HCT116 (cell line): ENCODE results near the gene B3GALNT1. TPM values are rescaled to one million over a fixed set of nuclear protein-coding genes. Genes with fewer than 3 reads are reported as not detected.

Source experiments
- ATAC-seq: fragments of 200-7000 bp; cut with Tn5 transposase; 2 replicates; pipeline ENCODE4 v1.9.1; 2020; ENCODE audit warnings: mild to moderate bottlenecking, moderate library complexity
- BruUV-seq: library from RNA; stranded (reverse); fragments of 400-500 nt; replicated peaks from 2 replicates; lab custom pipeline; 2021; lab: Mats Ljungman, UMichigan
- CTCF ChIA-PET: fragments of 300-600 bp; sonication (Branson Sonifier 250); formaldehyde crosslinking; loops from one replicate; lab custom pipeline; 2021; ENCODE audit warnings: antibody characterized with exemption; lab: Charles Lee
- POLR2A ChIA-PET: fragments of 300-600, 350-600 bp; sonication (Branson Sonifier 250); formaldehyde crosslinking; loops from one replicate; lab custom pipeline; 2021; ENCODE audit warnings: antibody characterized with exemption; lab: Charles Lee
- RAD21 ChIA-PET, 2 experiments: fragments of 300-600 bp; sonication (Branson Sonifier 250); formaldehyde crosslinking; loops; one replicate each; lab custom pipeline; 2023; ENCODE audit warnings: low total read pairs in 2 of 2; ENCODE audit not compliant: uncharacterized antibody in 2 of 2, unreplicated experiment in 2 of 2, low non-redundant PET in 1 of 2; lab: Charles Lee
- DNase-seq: peaks from one replicate; pipeline ENCODE4 v3.0.0-alpha.2; 2010; ENCODE audit warnings: low read depth, low spot score
- H2AFZ ChIP-seq: fragments of 200-600 bp; shearing (Covaris generic), sonication (generic); 2 replicates; pipeline ENCODE4 v1.6.1; 2017; ENCODE audit warnings: low read depth, mixed run types, mixed read lengths, antibody characterized with exemption, low read length; ENCODE audit not compliant: poor library complexity, severe bottlenecking
- H3K27ac ChIP-seq: 2 replicates; pipeline ENCODE4 v1.5.1; 2012; ENCODE audit warnings: low read depth, low read length
- H3K27me3 ChIP-seq: fragments of 200-600 bp; sonication (generic); 2 replicates; pipeline ENCODE4 v1.6.1; 2016; ENCODE audit warnings: mixed run types, low read length, mixed read lengths; ENCODE audit not compliant: insufficient read depth
- H3K36me3 ChIP-seq, 2 experiments: fragments of 200-500 bp in 1 of 2; fragments of 200-600 bp in 1 of 2; sonication (Bioruptor generic) in 1 of 2; sonication (generic) in 1 of 2; 2 replicates each; pipeline versions ENCODE4 v1.5.1 to v1.6.1; 2014 to 2016; ENCODE audit warnings: low read length in 2 of 2, inconsistent platforms in 1 of 2, mixed read lengths in 1 of 2, mixed run types in 1 of 2; ENCODE audit not compliant: insufficient read depth in 2 of 2, control insufficient read depth in 1 of 2
- H3K4me1 ChIP-seq, 2 experiments: fragments of 200-600 bp in 1 of 2; sonication (generic) in 1 of 2; 2 replicates each; pipeline versions ENCODE4 v1.5.1 to v1.6.1; 2012 to 2017; ENCODE audit warnings: low read length in 2 of 2, inconsistent platforms in 1 of 2, mild to moderate bottlenecking in 1 of 2, mixed read lengths in 1 of 2, mixed run types in 1 of 2, moderate library complexity in 1 of 2; ENCODE audit not compliant: insufficient read depth in 2 of 2, control insufficient read depth in 1 of 2
- H3K4me2 ChIP-seq: fragments of 200-600 bp; sonication (generic); 2 replicates; pipeline ENCODE4 v1.6.1; 2017; ENCODE audit warnings: mixed run types, low read length, mixed read lengths
- H3K4me3 ChIP-seq, 2 experiments: fragments of 200-600 bp in 1 of 2; sonication (generic) in 1 of 2; replicated peaks in 1 of 2; 2 replicates each; pipeline ENCODE4 v1.5.1; 2011 to 2016; ENCODE audit warnings: low read length in 2 of 2, control low read depth in 1 of 2, low read depth in 1 of 2, mild to moderate bottlenecking in 1 of 2, mixed read lengths in 1 of 2, mixed run types in 1 of 2
- H3K79me2 ChIP-seq: fragments of 200-600 bp; sonication (generic); 2 replicates; pipeline ENCODE4 v1.6.1; 2017; ENCODE audit warnings: mild to moderate bottlenecking, mixed run types, low read length, moderate library complexity, mixed read lengths; ENCODE audit not compliant: insufficient read depth
- H3K9ac ChIP-seq: fragments of 200-600 bp; sonication (generic); 2 replicates; pipeline ENCODE4 v1.6.1; 2016; ENCODE audit warnings: low read length, mixed read lengths
- H3K9me2 ChIP-seq: fragments of 200-600 bp; sonication (generic), shearing (Covaris generic); 2 replicates; pipeline ENCODE4 v1.6.1; 2017; ENCODE audit warnings: mixed run types, mild to moderate bottlenecking, moderate library complexity; ENCODE audit not compliant: insufficient read depth
- H3K9me3 ChIP-seq, 2 experiments: fragments of 200-500 bp in 1 of 2; fragments of 200-600 bp in 1 of 2; sonication (Bioruptor generic) in 1 of 2; sonication (generic) in 1 of 2; 2 replicates each; pipeline ENCODE4 v1.6.1; 2014 to 2017; ENCODE audit warnings: low read length in 2 of 2, mixed read lengths in 2 of 2, inconsistent platforms in 1 of 2, low read depth in 1 of 2, mild to moderate bottlenecking in 1 of 2, mixed run types in 1 of 2, moderate library complexity in 1 of 2; ENCODE audit not compliant: control insufficient read depth in 1 of 2, insufficient read depth in 1 of 2
- H4K20me1 ChIP-seq: fragments of 200-600 bp; sonication (generic), shearing (Covaris generic); 2 replicates; pipeline ENCODE4 v1.6.1; 2017; ENCODE audit warnings: mixed run types, mild to moderate bottlenecking, moderate library complexity; ENCODE audit not compliant: insufficient read depth
- CTCF ChIP-seq, 3 experiments: fragments of 200-600 bp in 1 of 3; sonication (generic) in 1 of 3; IDR thresholded peaks in 2 of 3; conservative IDR thresholded peaks in 1 of 3; 2 replicates each; pipeline ENCODE4 v1.5.1; 2012 to 2017; ENCODE audit warnings: low read depth in 2 of 3, low read length in 2 of 3, antibody characterized with exemption in 1 of 3, borderline replicate concordance in 1 of 3, control low read depth in 1 of 3, mild to moderate bottlenecking in 1 of 3, mixed read lengths in 1 of 3, mixed run types in 1 of 3, moderate library complexity in 1 of 3; ENCODE audit not compliant: insufficient read depth in 1 of 3
- EGR1 ChIP-seq: IDR thresholded peaks from 2 replicates; pipeline ENCODE4 v1.6.1; 2012; ENCODE audit warnings: low read depth
- ELF1 ChIP-seq: IDR thresholded peaks from 2 replicates; pipeline ENCODE4 v1.6.1; 2012; ENCODE audit warnings: low read depth, borderline replicate concordance
- EZH2phosphoT487 ChIP-seq: fragments of 200-600 bp; IDR thresholded peaks from 2 replicates; pipeline ENCODE4 v1.6.1; 2018; ENCODE audit warnings: antibody characterized with exemption, borderline replicate concordance
- FOSL1 ChIP-seq: IDR thresholded peaks from 2 replicates; pipeline ENCODE4 v1.6.1; 2012; ENCODE audit warnings: low read depth
- POLR2A ChIP-seq: IDR thresholded peaks from 2 replicates; pipeline ENCODE4 v1.7.0; 2011; ENCODE audit warnings: borderline replicate concordance; ENCODE audit not compliant: insufficient read depth, insufficient read length; ENCODE audit errors: extremely low read depth
- SP1 ChIP-seq: IDR thresholded peaks from 2 replicates; pipeline ENCODE4 v1.6.1; 2012; ENCODE audit warnings: low read depth
- SRF ChIP-seq: IDR thresholded peaks from 2 replicates; pipeline ENCODE4 v1.6.1; 2012; ENCODE audit warnings: low read depth
- TCF7L2 ChIP-seq: IDR thresholded peaks from 2 replicates; pipeline ENCODE4 v1.7.0; 2011; ENCODE audit warnings: borderline replicate concordance, inconsistent platforms; ENCODE audit not compliant: insufficient read depth, insufficient read length; ENCODE audit errors: extremely low read depth
- ZNF274 ChIP-seq: fragments of 200-500 bp; sonication (Bioruptor generic); IDR thresholded peaks from 2 replicates; pipeline ENCODE4 v1.6.1; 2014; ENCODE audit warnings: mild to moderate bottlenecking, low read depth, low read length, inconsistent platforms
- intact Hi-C: fragments of 100-400 bp; cut with micrococcal nuclease; formaldehyde crosslinking; loops from 2 replicates; pipeline ENCODE4 v1.10.0; 2022
- total RNA-seq: library from RNA; stranded (reverse); gene quantifications from one replicate; pipeline ENCODE4 v1.2.1, GENCODE V29; 2021; ENCODE audit not compliant: unreplicated experiment
- TF ChIP-seq, protein P1 (sequence below): IDR thresholded peaks from 2 replicates; pipeline ENCODE4 v1.6.1; 2011; ENCODE audit warnings: mild to moderate bottlenecking, low read length, moderate library complexity; ENCODE audit not compliant: insufficient replicate concordance; ENCODE audit errors: extremely low read depth

B3GALNT1 gene
- total RNA-seq, 1 experiment from 2014 or later, result 9.6 TPM

- Histone ChIP-seq H2AFZ (no peak overlapping the region), H3K27ac (no peak overlapping the region), H3K4me2 (no peak overlapping the region), H3K4me3 (no peak overlapping the region), H3K9me3 (no peaks in the 10 kb centered on the region), H3K79me2 (no peaks in the 10 kb centered on the region), H3K36me3 (no peaks in the 10 kb centered on the region), H3K4me1 (no peaks in the 10 kb centered on the region), H3K9ac (no peak overlapping the region), H3K27me3 (no peaks in the 10 kb centered on the region), H3K9me2 (no peaks in the 10 kb centered on the region), H4K20me1 (no peaks in the 10 kb centered on the region)
- ChIA-PET CTCF (no interaction called here), RAD21 (no interaction called here), POLR2A (no interaction called here)
- DNase-seq (no peak), ATAC-seq (no peak)
- TF ChIP-seq, protein P1, sequence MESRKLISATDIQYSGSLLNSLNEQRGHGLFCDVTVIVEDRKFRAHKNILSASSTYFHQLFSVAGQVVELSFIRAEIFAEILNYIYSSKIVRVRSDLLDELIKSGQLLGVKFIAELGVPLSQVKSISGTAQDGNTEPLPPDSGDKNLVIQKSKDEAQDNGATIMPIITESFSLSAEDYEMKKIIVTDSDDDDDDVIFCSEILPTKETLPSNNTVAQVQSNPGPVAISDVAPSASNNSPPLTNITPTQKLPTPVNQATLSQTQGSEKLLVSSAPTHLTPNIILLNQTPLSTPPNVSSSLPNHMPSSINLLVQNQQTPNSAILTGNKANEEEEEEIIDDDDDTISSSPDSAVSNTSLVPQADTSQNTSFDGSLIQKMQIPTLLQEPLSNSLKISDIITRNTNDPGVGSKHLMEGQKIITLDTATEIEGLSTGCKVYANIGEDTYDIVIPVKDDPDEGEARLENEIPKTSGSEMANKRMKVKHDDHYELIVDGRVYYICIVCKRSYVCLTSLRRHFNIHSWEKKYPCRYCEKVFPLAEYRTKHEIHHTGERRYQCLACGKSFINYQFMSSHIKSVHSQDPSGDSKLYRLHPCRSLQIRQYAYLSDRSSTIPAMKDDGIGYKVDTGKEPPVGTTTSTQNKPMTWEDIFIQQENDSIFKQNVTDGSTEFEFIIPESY, result no peak
- TF ChIP-seq EGR1, result no peak
- no peak for TF ChIP-seq TCF7L2
- TF ChIP-seq POLR2A, result no peak
- TF ChIP-seq ZNF274, result no peak
- TF ChIP-seq SP1, result no peak
- TF ChIP-seq FOSL1, result no peak
- TF ChIP-seq CTCF (IDR thresholded peaks at IDR 0.05 in 2 of 3, conservative IDR thresholded peaks at IDR 0.05 in 1 of 3; ENCODE audit: borderline replicate concordance in 1 of 3, insufficient read depth in 1 of 3, low read depth in 2 of 3, low read length in 2 of 3), result no peak
- TF ChIP-seq ELF1, result no peak
- no peak for TF ChIP-seq SRF
- no peak for TF ChIP-seq EZH2phosphoT487
- intact Hi-C loops, result no loop called here
- BruUV-seq, result no TSS peak
Observed at GRCh38 chr3:161083131-161083530, 22.0 kb downstream of the B3GALNT1 start.
